Measurements from ENCODE around the gene SLC35E1.

- no peak for TF ChIP-seq EZH2 (IDR thresholded peaks at IDR 0.05; ENCODE audit: low read length)
- no peak for TF ChIP-seq CTCF (optimal IDR thresholded peaks at IDR 0.05 in 1 of 3, IDR thresholded peaks at IDR 0.05 in 1 of 3, conservative IDR thresholded peaks at IDR 0.05 in 1 of 3; ENCODE audit: extremely low read depth in 1 of 3, insufficient read depth in 2 of 3, low read length in 3 of 3)
These were observed 9.1 kb upstream of the SLC35E1 start for GRCh38 chr19:16581145-16581970.

Measured in keratinocyte (primary cell).